SK-N-SH (cell line): ENCODE results near the gene FSTL5. TPM values are rescaled to one million over a fixed set of nuclear protein-coding genes. Genes with fewer than 3 reads are reported as not detected.

ENCODE experiments used
- CTCF ChIA-PET: fragments of 300-600, 350-600 bp; formaldehyde crosslinking; extraction: SDS; loops from one replicate; lab custom pipeline; 2021; lab: Yijun Ruan, JAX
- POLR2A ChIA-PET: fragments of 350-600 bp; sonication (Branson Sonifier 250); formaldehyde crosslinking; extraction: SDS; loops from one replicate; lab custom pipeline; 2020; ENCODE audit warnings: antibody characterized with exemption, inconsistent platforms; lab: Yijun Ruan, JAX
- DNase-seq: peaks from one replicate; pipeline ENCODE4 v3.0.0; 2012
- H2AFZ ChIP-seq: fragments of 200-600 bp; sonication (generic); 2 replicates; pipeline ENCODE4 v1.8.1; 2016; ENCODE audit warnings: antibody characterized with exemption, mild to moderate bottlenecking, low read depth
- H3F3A ChIP-seq: fragments of 200-600 bp; sonication (generic); replicated peaks from 2 replicates; pipeline ENCODE3; 2016; ENCODE audit warnings: antibody characterized with exemption, mild to moderate bottlenecking; ENCODE audit not compliant: insufficient read depth
- H3K27ac ChIP-seq, 2 experiments: fragments of 200-500 bp in 1 of 2; fragments of 200-600 bp in 1 of 2; sonication (Bioruptor generic) in 1 of 2; sonication (generic), shearing (Covaris generic) in 1 of 2; 2 replicates each; pipeline versions ENCODE4 v1.5.1 to v1.6.1; 2014 to 2016; ENCODE audit warnings: low read depth in 2 of 2, inconsistent platforms in 1 of 2, low read length in 1 of 2, mild to moderate bottlenecking in 1 of 2, mixed read lengths in 1 of 2
- H3K27me3 ChIP-seq: fragments of 200-600 bp; sonication (generic), shearing (Covaris generic); 2 replicates; pipeline ENCODE4 v1.6.1; 2016; ENCODE audit warnings: mixed run types; ENCODE audit not compliant: insufficient read depth
- H3K36me3 ChIP-seq, 2 experiments: fragments of 200-500 bp in 1 of 2; fragments of 200-600 bp in 1 of 2; sonication (Bioruptor generic) in 1 of 2; sonication (generic) in 1 of 2; replicated peaks in 1 of 2; 2 replicates each; pipeline versions ENCODE3 to v1.5.1; 2014 to 2016; ENCODE audit warnings: low read length in 1 of 2, mild to moderate bottlenecking in 1 of 2; ENCODE audit not compliant: insufficient read depth in 2 of 2, control insufficient read depth in 1 of 2
- H3K4me1 ChIP-seq, 2 experiments: fragments of 200-500 bp in 1 of 2; fragments of 200-600 bp in 1 of 2; sonication (Bioruptor generic) in 1 of 2; sonication (generic), shearing (Covaris generic) in 1 of 2; 2 replicates each; pipeline versions ENCODE4 v1.5.1 to v1.6.1; 2014 to 2016; ENCODE audit warnings: low read depth in 1 of 2, low read length in 1 of 2, mixed run types in 1 of 2; ENCODE audit not compliant: insufficient read depth in 2 of 2, control insufficient read depth in 1 of 2
- H3K4me2 ChIP-seq: fragments of 200-600 bp; sonication (generic), shearing (Covaris generic); 2 replicates; pipeline ENCODE4 v1.6.1; 2017; ENCODE audit warnings: mixed run types
- H3K4me3 ChIP-seq, 2 experiments: fragments of 200-500 bp in 1 of 2; fragments of 200-600 bp in 1 of 2; sonication (Bioruptor generic) in 1 of 2; sonication (generic), shearing (Covaris generic) in 1 of 2; 2 replicates each; pipeline versions ENCODE4 v1.5.1 to v1.8.1; 2014 to 2016; ENCODE audit warnings: low read depth in 2 of 2, inconsistent platforms in 1 of 2, low read length in 1 of 2, mild to moderate bottlenecking in 1 of 2, mixed read lengths in 1 of 2, moderate library complexity in 1 of 2
- H3K79me2 ChIP-seq: fragments of 200-600 bp; sonication (generic); 2 replicates; pipeline ENCODE4 v1.8.1; 2017; ENCODE audit warnings: mild to moderate bottlenecking; ENCODE audit not compliant: insufficient read depth
- H3K9ac ChIP-seq: fragments of 200-600 bp; sonication (generic); 2 replicates; pipeline ENCODE4 v1.6.1; 2017; ENCODE audit warnings: mixed run types
- H3K9me2 ChIP-seq: fragments of 200-600 bp; sonication (generic); 2 replicates; pipeline ENCODE4 v1.6.1; 2017; ENCODE audit warnings: mixed run types
- H3K9me3 ChIP-seq: fragments of 200-600 bp; sonication (generic); 2 replicates; pipeline ENCODE4 v1.6.1; 2017; ENCODE audit warnings: mixed run types, mild to moderate bottlenecking, moderate library complexity
- H4K20me1 ChIP-seq: fragments of 200-600 bp; sonication (generic); 2 replicates; pipeline ENCODE4 v1.6.1; 2017; ENCODE audit warnings: mild to moderate bottlenecking, mixed run types; ENCODE audit not compliant: insufficient read depth
- CHD2 ChIP-seq: fragments of 150-350 bp; IDR thresholded peaks from 2 replicates; pipeline ENCODE4 v1.6.1; 2018; ENCODE audit warnings: low read length; ENCODE audit not compliant: partially characterized antibody
- EP300 ChIP-seq, 2 experiments: IDR thresholded peaks; 2 replicates each; pipeline versions ENCODE4 v1.4.0 to v1.6.1; 2012; ENCODE audit warnings: borderline replicate concordance in 1 of 2, low read depth in 1 of 2, low read length in 1 of 2
- FOXM1 ChIP-seq: IDR thresholded peaks from 2 replicates; pipeline ENCODE4 v1.4.0; 2012; ENCODE audit warnings: low read depth, mild to moderate bottlenecking
- JUND ChIP-seq: IDR thresholded peaks from 2 replicates; pipeline ENCODE4 v1.4.0; 2012
- MAX ChIP-seq: IDR thresholded peaks from 2 replicates; pipeline ENCODE4 v1.4.0; 2012; ENCODE audit warnings: low read depth
- MEF2A ChIP-seq: IDR thresholded peaks from 2 replicates; pipeline ENCODE4 v1.4.0; 2012; ENCODE audit warnings: low read depth, borderline replicate concordance
- POLR2AphosphoS5 ChIP-seq: IDR thresholded peaks from 2 replicates; pipeline ENCODE4 v1.6.1; 2012; ENCODE audit warnings: low read depth, low read length
- RFX5 ChIP-seq: IDR thresholded peaks from 2 replicates; pipeline ENCODE4 v1.6.1; 2012; ENCODE audit warnings: mild to moderate bottlenecking, improper control_type of control experiment, low read length
- SMC3 ChIP-seq: IDR thresholded peaks from 2 replicates; pipeline ENCODE4 v1.6.1; 2012; ENCODE audit warnings: low read depth, low read length, improper control_type of control experiment
- TAF1 ChIP-seq: IDR thresholded peaks from 2 replicates; pipeline ENCODE4 v1.6.1; 2012; ENCODE audit warnings: low read depth, mild to moderate bottlenecking, low read length, moderate library complexity, borderline replicate concordance
- TCF12 ChIP-seq: IDR thresholded peaks from 2 replicates; pipeline ENCODE4 v1.4.0; 2012
- TEAD4 ChIP-seq: IDR thresholded peaks from 2 replicates; pipeline ENCODE4 v1.4.0; 2012; ENCODE audit warnings: mild to moderate bottlenecking, borderline replicate concordance; ENCODE audit not compliant: insufficient read depth
- USF1 ChIP-seq: IDR thresholded peaks from 2 replicates; pipeline ENCODE4 v1.4.0; 2012; ENCODE audit warnings: low read depth, borderline replicate concordance
- WGBS: methylation state at CpG from one replicate; pipeline ENCODE4 v1.1.6; 2017; ENCODE audit warnings: low lambda C conversion rate; 5-methylcytosine and 5-hydroxymethylcytosine counted together
- polyA plus RNA-seq, 3 experiments: library from polyadenylated mRNA; depleted of rRNA; stranded (reverse); fragments of >200 nt; gene quantifications; 2 replicates each; pipeline ENCODE4 v1.2.3, GENCODE V29; 2012

Gene FSTL5
- polyA plus RNA-seq, 1 of the 3 experiments (the other 2 are of a cell fraction) = 0.07 TPM

- Histone ChIP-seq H3K9ac (no peak overlapping the region), H4K20me1 (no peaks in the 10 kb centered on the region), H3K79me2 (no peaks in the 10 kb centered on the region), H3K36me3 (no peaks in the 10 kb centered on the region), H3K9me3 (no peaks in the 10 kb centered on the region), H3F3A (peaks cover 4% of the 10 kb centered on the region), H3K4me2 (no peak overlapping the region), H3K27me3 (no peaks in the 10 kb centered on the region), H3K4me1 (peaks cover 0 to 3% of the 10 kb centered on the region in 2 experiments; a peak in 1 of 4 replicates), H3K9me2 (no peaks in the 10 kb centered on the region), H3K27ac (no peak overlapping the region), H3K4me3 (no peak overlapping the region), H2AFZ (no peak overlapping the region)
- POLR2A ChIA-PET = no interaction called here
- WGBS = 82% methylated on average over 14 of the region's 14 CpGs
- no peak for DNase-seq
- no peak for TF ChIP-seq RFX5
- no peak for TF ChIP-seq FOXM1
- no peak for TF ChIP-seq MEF2A
- TF ChIP-seq CHD2 = no peak
- TF ChIP-seq TCF12 = no peak
- no peak for TF ChIP-seq TAF1
- TF ChIP-seq TEAD4 = no peak
- TF ChIP-seq JUND = no peak
- TF ChIP-seq POLR2AphosphoS5 = no peak
- TF ChIP-seq MAX = no peak
- no peak for TF ChIP-seq USF1
- CTCF ChIA-PET = no interaction called here
Observed at GRCh38 chr4:161629694-161630441, 533.9 kb downstream of the FSTL5 start.

GRCh38 chr4:161604516-161605300 is 559.1 kb downstream of the FSTL5 start:
- CTCF ChIA-PET = no interaction called here
- Histone ChIP-seq H3F3A (no peaks in the 10 kb centered on the region), H3K9ac (no peak overlapping the region), H3K27ac (no peak overlapping the region), H3K36me3 (no peaks in the 10 kb centered on the region)
- TF ChIP-seq SMC3 (no peak), EP300 (IDR thresholded peaks at IDR 0.05; ENCODE audit: borderline replicate concordance in 1 of 2, low read depth in 1 of 2, low read length in 1 of 2) (no peak), FOXM1 (no peak)
- TF ChIP-seq, all 33 proteins: peak for 0
- no peaks in the 10 kb centered on the region for H3K9me2 ChIP-seq
- no peaks in the 10 kb centered on the region for H3K4me1 ChIP-seq
- no peak for DNase-seq
- H3K4me3 ChIP-seq = no peak overlapping the region
- no peaks in the 10 kb centered on the region for H3K9me3 ChIP-seq
- no peaks in the 10 kb centered on the region for H3K27me3 ChIP-seq
- H3K4me2 ChIP-seq = no peak overlapping the region
- WGBS = 60% methylated on average over 4 of the region's 4 CpGs
- H4K20me1 ChIP-seq = no peaks in the 10 kb centered on the region
- H3K79me2 ChIP-seq = no peaks in the 10 kb centered on the region
- no peak overlapping the region for H2AFZ ChIP-seq
- POLR2A ChIA-PET = no interaction called here
